Measurements from ENCODE around the gene GNG12.

- TF ChIP-seq POLR2A (IDR thresholded peaks at IDR 0.05; ENCODE audit: low read length), result no peak
- TF ChIP-seq GATA1 (IDR thresholded peaks at IDR 0.05; ENCODE audit: low read depth, low read length), result no peak
Measured at GRCh38 chr1:67855444-67855843, 22.2 kb upstream of the GNG12 start.

Measured in erythroblast (primary cell).